NCI-H2227 (cell line): ENCODE data around the gene MAP1LC3B2.

ENCODE experiments used
- DNase-seq: peaks from one replicate; lab custom pipeline; 2025; ENCODE audit not compliant: unreplicated experiment; lab: John Stamatoyannopoulos, UW

Gene MAP1LC3B2

GRCh38 chr12:116610971-116611541, 51.9 kb downstream of the MAP1LC3B2 start:
- no peak for DNase-seq

GRCh38 chr12:116612436-116612835, 53.3 kb downstream of the MAP1LC3B2 start:
- DNase-seq, result no peak

GRCh38 chr12:116613256-116613655, 54.1 kb downstream of the MAP1LC3B2 start:
- no peak for DNase-seq

GRCh38 chr12:116614194-116614915, 55.2 kb downstream of the MAP1LC3B2 start:
- DNase-seq, result no peak

- peak; percentile 9 for DNase-seq
These were observed 56.1 kb downstream of the MAP1LC3B2 start for GRCh38 chr12:116615141-116615861.

- DNase-seq, result no peak
These were observed 57.5 kb downstream of the MAP1LC3B2 start for GRCh38 chr12:116616536-116617248.

GRCh38 chr12:116619246-116619645, 60.1 kb downstream of the MAP1LC3B2 start:
- no peak for DNase-seq

GRCh38 chr12:116620124-116620491, 60.9 kb downstream of the MAP1LC3B2 start:
- peak; percentile 36 for DNase-seq

- DNase-seq, result peak; percentile 32
These were observed 61.5 kb downstream of the MAP1LC3B2 start for GRCh38 chr12:116620492-116621191.

- no peak for DNase-seq
These were observed 62.0 kb downstream of the MAP1LC3B2 start for GRCh38 chr12:116621194-116621593.

- no peak for DNase-seq
These were observed 65.3 kb downstream of the MAP1LC3B2 start for GRCh38 chr12:116624516-116624915.

GRCh38 chr12:116626153-116626552, 67.0 kb downstream of the MAP1LC3B2 start:
- DNase-seq, result no peak
